A549 (cell line): ENCODE results near the gene MYBPHL.

Experiments used
- CTCF ChIP-seq: fragments of >200 bp; sonication (Bioruptor Twin); formaldehyde crosslinking; IDR thresholded peaks from 3 replicates; pipeline ENCODE4 v1.5.1; 2016
- JUN ChIP-seq, 2 experiments: fragments of >200 bp; sonication (Bioruptor Twin); formaldehyde crosslinking; IDR thresholded peaks; 2 replicates in 1 of 2; 3 replicates in 1 of 2; pipeline ENCODE4 v1.6.1; 2016 to 2017
- USF2 ChIP-seq: fragments of 450-650 bp; IDR thresholded peaks from 2 replicates; pipeline ENCODE4 v1.6.1; 2014; ENCODE audit warnings: antibody characterized with exemption
- TF ChIP-seq, protein P1 (sequence below): IDR thresholded peaks from 2 replicates; pipeline ENCODE4 v1.6.1; 2012

DNA sequence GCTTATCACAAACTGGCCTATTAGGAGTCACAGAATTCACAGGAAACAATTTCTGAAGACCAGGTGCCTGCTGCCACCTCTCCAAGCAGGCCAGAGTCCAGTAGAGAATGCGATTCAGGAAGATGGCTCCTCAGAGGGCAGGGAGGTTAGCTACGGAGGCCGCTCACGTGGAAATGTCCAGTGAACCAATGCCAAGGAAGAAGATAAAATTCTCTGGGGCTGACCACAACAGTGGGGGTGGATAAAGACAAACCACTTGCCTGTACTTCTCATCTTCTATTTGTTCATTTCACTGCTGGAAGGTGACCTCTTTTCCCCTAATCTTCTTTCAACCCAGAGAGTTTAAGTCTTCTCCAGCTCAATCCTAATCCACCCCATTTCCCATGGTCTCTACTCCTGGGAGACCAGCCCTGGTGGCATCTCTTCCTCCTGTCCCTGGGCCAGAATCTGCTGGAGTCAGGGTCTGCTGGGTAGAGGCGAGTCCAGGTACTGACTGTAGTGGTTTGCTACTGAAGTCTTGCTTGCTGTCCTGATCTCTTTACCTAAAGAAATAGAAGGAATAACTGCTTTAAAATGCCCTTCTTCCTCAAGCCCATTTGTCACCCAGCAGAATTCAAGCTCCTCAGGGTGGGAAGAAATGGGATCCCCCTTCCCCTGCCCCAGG, 27.1 kb downstream of the MYBPHL start:
- no peak for TF ChIP-seq USF2
- TF ChIP-seq CTCF, result no peak
- no peak for TF ChIP-seq JUN (IDR thresholded peaks at IDR 0.05)
- TF ChIP-seq, protein P1, sequence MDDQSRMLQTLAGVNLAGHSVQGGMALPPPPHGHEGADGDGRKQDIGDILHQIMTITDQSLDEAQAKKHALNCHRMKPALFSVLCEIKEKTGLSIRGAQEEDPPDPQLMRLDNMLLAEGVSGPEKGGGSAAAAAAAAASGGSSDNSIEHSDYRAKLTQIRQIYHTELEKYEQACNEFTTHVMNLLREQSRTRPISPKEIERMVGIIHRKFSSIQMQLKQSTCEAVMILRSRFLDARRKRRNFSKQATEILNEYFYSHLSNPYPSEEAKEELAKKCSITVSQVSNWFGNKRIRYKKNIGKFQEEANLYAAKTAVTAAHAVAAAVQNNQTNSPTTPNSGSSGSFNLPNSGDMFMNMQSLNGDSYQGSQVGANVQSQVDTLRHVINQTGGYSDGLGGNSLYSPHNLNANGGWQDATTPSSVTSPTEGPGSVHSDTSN, result no peak
